ENCODE measurements around the gene TMF1.
A peak's percentile ranks its signal among the peaks of the same experiment; 100 is the strongest.

TMF1 gene

GRCh38 chr3:69012800-69013252, 39.3 kb downstream of the TMF1 start:
- DNase-seq = peak; percentile 12

GRCh38 chr3:69012100-69012799, 39.9 kb downstream of the TMF1 start:
- DNase-seq = no peak

- DNase-seq = no peak
Measured at GRCh38 chr3:69011096-69011730, 40.9 kb downstream of the TMF1 start.

GRCh38 chr3:69009559-69010410, 42.3 kb downstream of the TMF1 start:
- DNase-seq = no peak

- DNase-seq = no peak
Measured at GRCh38 chr3:69008980-69009379, 43.2 kb downstream of the TMF1 start.

GRCh38 chr3:69005791-69006482, 46.2 kb downstream of the TMF1 start:
- no peak for DNase-seq

GRCh38 chr3:69005071-69005790, 46.9 kb downstream of the TMF1 start:
- DNase-seq = no peak

- no peak for DNase-seq
Measured at GRCh38 chr3:69004138-69004537, 48.0 kb downstream of the TMF1 start.

- DNase-seq = no peak
Measured at GRCh38 chr3:68999605-69000004, 52.5 kb downstream of the TMF1 start.

- no peak for DNase-seq
Measured at GRCh38 chr3:68999158-68999557, 53.0 kb downstream of the TMF1 start.

- no peak for DNase-seq
Measured at GRCh38 chr3:68997887-68998286, 54.2 kb downstream of the TMF1 start.

GRCh38 chr3:68996356-68996995, 55.7 kb downstream of the TMF1 start:
- DNase-seq = no peak

- DNase-seq = no peak
Measured at GRCh38 chr3:68988740-68989139, 63.4 kb downstream of the TMF1 start.

GRCh38 chr3:68987322-68987721, 64.8 kb downstream of the TMF1 start:
- DNase-seq = no peak

- DNase-seq = no peak
Measured at GRCh38 chr3:68986496-68987208, 65.5 kb downstream of the TMF1 start.

- DNase-seq = no peak
Measured at GRCh38 chr3:68985146-68985790, 66.9 kb downstream of the TMF1 start.

- DNase-seq = no peak
Measured at GRCh38 chr3:68984011-68984530, 68.1 kb downstream of the TMF1 start.

- DNase-seq = no peak
Measured at GRCh38 chr3:68977486-68978167, 74.5 kb downstream of the TMF1 start.

- no peak for DNase-seq
Measured at GRCh38 chr3:68974711-68975110, 77.4 kb downstream of the TMF1 start.

GRCh38 chr3:68973639-68974038, 78.5 kb downstream of the TMF1 start:
- DNase-seq = no peak

All from midbrain (tissue), 1 donor.